Hepatocyte (in vitro differentiated cells): ENCODE data around the gene EGLN3.

ENCODE experiments used
- EZH2 ChIP-seq: fragments of 200-600 bp; sonication (generic); IDR thresholded peaks from 2 replicates; pipeline ENCODE4 v1.6.1; 2016; ENCODE audit warnings: antibody characterized with exemption, mild to moderate bottlenecking, borderline replicate concordance
- TF ChIP-seq, protein P1 (sequence below): fragments of 200-600 bp; sonication (generic); IDR thresholded peaks from 2 replicates; pipeline ENCODE4 v1.5.1; 2016; ENCODE audit warnings: antibody characterized with exemption, mild to moderate bottlenecking; ENCODE audit not compliant: poor library complexity

DNA sequence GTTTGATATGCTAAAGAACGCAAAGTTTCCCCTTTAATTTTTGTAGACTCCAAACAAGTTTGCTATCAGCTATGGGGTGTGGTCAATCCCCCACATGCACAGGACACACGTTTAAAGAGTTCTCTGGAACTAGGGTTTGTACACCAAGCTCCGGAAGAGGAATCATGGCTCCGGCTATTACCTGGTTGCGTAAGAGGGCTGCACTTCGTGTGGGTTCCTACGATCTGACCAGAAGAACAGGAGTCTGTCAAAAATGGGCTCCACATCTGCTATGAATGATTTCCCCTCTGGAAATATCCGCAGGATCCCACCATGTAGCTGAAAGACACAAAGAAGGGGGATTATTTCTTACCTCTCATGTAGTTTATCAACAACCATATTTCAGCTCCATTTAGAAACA lies 22.0 kb downstream of the EGLN3 start:
- TF ChIP-seq, protein P1, sequence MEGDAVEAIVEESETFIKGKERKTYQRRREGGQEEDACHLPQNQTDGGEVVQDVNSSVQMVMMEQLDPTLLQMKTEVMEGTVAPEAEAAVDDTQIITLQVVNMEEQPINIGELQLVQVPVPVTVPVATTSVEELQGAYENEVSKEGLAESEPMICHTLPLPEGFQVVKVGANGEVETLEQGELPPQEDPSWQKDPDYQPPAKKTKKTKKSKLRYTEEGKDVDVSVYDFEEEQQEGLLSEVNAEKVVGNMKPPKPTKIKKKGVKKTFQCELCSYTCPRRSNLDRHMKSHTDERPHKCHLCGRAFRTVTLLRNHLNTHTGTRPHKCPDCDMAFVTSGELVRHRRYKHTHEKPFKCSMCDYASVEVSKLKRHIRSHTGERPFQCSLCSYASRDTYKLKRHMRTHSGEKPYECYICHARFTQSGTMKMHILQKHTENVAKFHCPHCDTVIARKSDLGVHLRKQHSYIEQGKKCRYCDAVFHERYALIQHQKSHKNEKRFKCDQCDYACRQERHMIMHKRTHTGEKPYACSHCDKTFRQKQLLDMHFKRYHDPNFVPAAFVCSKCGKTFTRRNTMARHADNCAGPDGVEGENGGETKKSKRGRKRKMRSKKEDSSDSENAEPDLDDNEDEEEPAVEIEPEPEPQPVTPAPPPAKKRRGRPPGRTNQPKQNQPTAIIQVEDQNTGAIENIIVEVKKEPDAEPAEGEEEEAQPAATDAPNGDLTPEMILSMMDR = no peak
- no peak for TF ChIP-seq EZH2
